GM12873 (cell line): ENCODE measurements around the gene MAP7D1.
A peak's percentile ranks its signal among the peaks of the same experiment; 100 is the strongest.

Experiments used
- CTCF ChIP-seq: IDR thresholded peaks from 2 replicates; pipeline ENCODE4 v1.5.1; 2012; ENCODE audit warnings: low read depth, mild to moderate bottlenecking, moderate library complexity, low read length, control low read depth; ENCODE audit not compliant: insufficient read depth; ENCODE audit errors: missing control alignments

Gene MAP7D1

GRCh38 chr1:36128905-36129206 is 27.1 kb upstream of the MAP7D1 start:
- TF ChIP-seq CTCF, result no peak

- TF ChIP-seq CTCF, result no peak
These were observed 23.9 kb upstream of the MAP7D1 start for GRCh38 chr1:36132029-36132428.

- TF ChIP-seq CTCF, result no peak
These were observed 22.5 kb upstream of the MAP7D1 start for GRCh38 chr1:36133484-36133883.

GRCh38 chr1:36134031-36134430 is 21.9 kb upstream of the MAP7D1 start:
- TF ChIP-seq CTCF, result no peak

GRCh38 chr1:36134505-36135329 is 21.2 kb upstream of the MAP7D1 start:
- TF ChIP-seq CTCF, result peak; percentile 76

- TF ChIP-seq CTCF, result no peak
These were observed 20.7 kb upstream of the MAP7D1 start for GRCh38 chr1:36135330-36135667.

GRCh38 chr1:36135796-36136195 is 20.2 kb upstream of the MAP7D1 start:
- no peak for TF ChIP-seq CTCF
